Measurements from ENCODE around the gene CLTCL1.
A peak's percentile ranks its signal among the peaks of the same experiment; 100 is the strongest.
"Not testable (repeated sequence)": the region's sequence is repeated elsewhere in the genome, so short reads cannot be mapped to it uniquely, and the experiment has no call there.

The CLTCL1 gene

GRCh38 chr22:19291580-19292457, at the start of gene CLTCL1:
Gene CLTCL1 (minus strand): TSS chr22:19291719. CDS start chr22:19291641, 78 bp downstream.
- peak; percentile 49 for DNase-seq (ENCODE audit: low read depth)

GRCh38 chr22:19337137-19337536, 45.6 kb upstream of the CLTCL1 start:
- DNase-seq (ENCODE audit: low read depth) = no peak

- no peak for DNase-seq (ENCODE audit: low read depth)
Observed at GRCh38 chr22:19336133-19337075, 44.9 kb upstream of the CLTCL1 start.

- no peak for DNase-seq (ENCODE audit: low read depth)
Observed at GRCh38 chr22:19331975-19332374, 40.5 kb upstream of the CLTCL1 start.

GRCh38 chr22:19331474-19331873, 40.0 kb upstream of the CLTCL1 start:
- no peak for DNase-seq (ENCODE audit: low read depth)

GRCh38 chr22:19330865-19331418, 39.4 kb upstream of the CLTCL1 start:
- no peak for DNase-seq (ENCODE audit: low read depth)

- not testable (repeated sequence) for DNase-seq (ENCODE audit: low read depth)
Observed at GRCh38 chr22:19330205-19330604, 38.7 kb upstream of the CLTCL1 start.

GRCh38 chr22:19329454-19329853, 37.9 kb upstream of the CLTCL1 start:
- no peak for DNase-seq (ENCODE audit: low read depth)

GRCh38 chr22:19325296-19325948, 33.9 kb upstream of the CLTCL1 start:
- DNase-seq (ENCODE audit: low read depth) = no peak

GRCh38 chr22:19323420-19323819, 31.9 kb upstream of the CLTCL1 start:
- DNase-seq (ENCODE audit: low read depth) = not testable (repeated sequence)

- DNase-seq (ENCODE audit: low read depth) = no peak
Observed at GRCh38 chr22:19321757-19322156, 30.2 kb upstream of the CLTCL1 start.

- not testable (repeated sequence) for DNase-seq (ENCODE audit: low read depth)
Observed at GRCh38 chr22:19320136-19320535, 28.6 kb upstream of the CLTCL1 start.

- DNase-seq (ENCODE audit: low read depth) = no peak
Observed at GRCh38 chr22:19319281-19319680, 27.8 kb upstream of the CLTCL1 start.

- DNase-seq (ENCODE audit: low read depth) = no peak
Observed at GRCh38 chr22:19317865-19318264, 26.3 kb upstream of the CLTCL1 start.

- no peak for DNase-seq (ENCODE audit: low read depth)
Observed at GRCh38 chr22:19307872-19308271, 16.4 kb upstream of the CLTCL1 start.

GRCh38 chr22:19306535-19306934, 15.0 kb upstream of the CLTCL1 start:
- DNase-seq (ENCODE audit: low read depth) = not testable (repeated sequence)

GRCh38 chr22:19304547-19304946, 13.0 kb upstream of the CLTCL1 start:
- no peak for DNase-seq (ENCODE audit: low read depth)

- DNase-seq (ENCODE audit: low read depth) = no peak
Observed at GRCh38 chr22:19303785-19304184, 12.3 kb upstream of the CLTCL1 start.

- no peak for DNase-seq (ENCODE audit: low read depth)
Observed at GRCh38 chr22:19295733-19296132, 4.2 kb upstream of the CLTCL1 start.

GRCh38 chr22:19292458-19293230, 1.1 kb upstream of the CLTCL1 start:
- no peak for DNase-seq (ENCODE audit: low read depth)

- no peak for DNase-seq (ENCODE audit: low read depth)
Observed at GRCh38 chr22:19291218-19291579, 320 bp downstream of the CLTCL1 start.

Measured in CMK (cell line).